SK-N-SH treated with all-trans-retinoic acid at 6 μM for 48 hours (cell line): ENCODE data around the gene KIAA0408.

Experiments used
- CSDC2 ChIP-seq: fragments of 250-450 bp; sonication (Bioruptor Pico); IDR thresholded peaks from 2 replicates; pipeline ENCODE4 v1.5.0; 2020; ENCODE audit warnings: mild to moderate bottlenecking, moderate library complexity
- CSRNP3 ChIP-seq: fragments of 250-450 bp; sonication (Bioruptor Pico); IDR thresholded peaks from 2 replicates; pipeline ENCODE4 v1.5.1; 2021; ENCODE audit warnings: mild to moderate bottlenecking, moderate library complexity
- ESRRG ChIP-seq: fragments of 250-450 bp; sonication (Bioruptor Pico); IDR thresholded peaks from 2 replicates; pipeline ENCODE4 v1.6.1; 2021; ENCODE audit warnings: mild to moderate bottlenecking
- GLIS3 ChIP-seq: fragments of 250-450 bp; sonication (Bioruptor Pico); IDR thresholded peaks from 2 replicates; pipeline ENCODE4 v1.5.0; 2020; ENCODE audit warnings: mild to moderate bottlenecking, moderate library complexity
- OSR1 ChIP-seq: fragments of 250-450 bp; sonication (Bioruptor Pico); IDR thresholded peaks from 2 replicates; pipeline ENCODE4 v1.8.0; 2022; ENCODE audit warnings: moderate library complexity, mild to moderate bottlenecking, inconsistent platforms
- PATZ1 ChIP-seq: fragments of 250-450 bp; sonication (Bioruptor Pico); IDR thresholded peaks from 2 replicates; pipeline ENCODE4 v1.8.0; 2020; ENCODE audit warnings: mild to moderate bottlenecking, moderate library complexity, borderline replicate concordance
- TOX ChIP-seq: fragments of 250-450 bp; sonication (Bioruptor Pico); IDR thresholded peaks from 2 replicates; pipeline ENCODE4 v1.8.0; 2021; ENCODE audit warnings: mild to moderate bottlenecking, moderate library complexity, borderline replicate concordance
- TSHZ2 ChIP-seq: fragments of 250-450 bp; sonication (Bioruptor Pico); IDR thresholded peaks from 2 replicates; pipeline ENCODE4 v1.5.0; 2020; ENCODE audit warnings: mild to moderate bottlenecking, moderate library complexity
- ZC3H10 ChIP-seq: fragments of 250-450 bp; sonication (Bioruptor Pico); IDR thresholded peaks from 2 replicates; pipeline ENCODE4 v1.5.1; 2021; ENCODE audit warnings: mild to moderate bottlenecking, moderate library complexity
- ZFP30 ChIP-seq: fragments of 450-650 bp; formaldehyde crosslinking; IDR thresholded peaks from 2 replicates; pipeline ENCODE4 v1.5.0; 2022; ENCODE audit warnings: mild to moderate bottlenecking, moderate library complexity
- ZNF70 ChIP-seq: fragments of 450-650 bp; formaldehyde crosslinking; IDR thresholded peaks from 2 replicates; pipeline ENCODE4 v1.5.0; 2020; ENCODE audit warnings: mild to moderate bottlenecking, moderate library complexity
- ZNF8 ChIP-seq: fragments of 450-650 bp; formaldehyde crosslinking; IDR thresholded peaks from 2 replicates; pipeline ENCODE4 v1.5.0; 2020; ENCODE audit warnings: mild to moderate bottlenecking, moderate library complexity
- TF ChIP-seq, protein P1 (sequence below): fragments of 250-450 bp; sonication (Bioruptor Pico); IDR thresholded peaks from 2 replicates; pipeline ENCODE4 v1.8.0; 2021; ENCODE audit warnings: low read depth, mild to moderate bottlenecking, moderate library complexity, borderline replicate concordance
- TF ChIP-seq, protein P2 (sequence below): fragments of 250-450 bp; sonication (Bioruptor Pico); IDR thresholded peaks from 2 replicates; pipeline ENCODE4 v1.5.1; 2020; ENCODE audit warnings: low read depth, mild to moderate bottlenecking, moderate library complexity

GRCh38 chr6:127457456-127458064 lies 1.6 kb downstream of the KIAA0408 start:
- TF ChIP-seq OSR1 (CRISPR knock-in tag), result no peak
- no peak for TF ChIP-seq CSDC2 (CRISPR knock-in tag)
- TF ChIP-seq PATZ1 (CRISPR knock-in tag), result no peak
- TF ChIP-seq ESRRG, result no peak
- TF ChIP-seq, protein P1, sequence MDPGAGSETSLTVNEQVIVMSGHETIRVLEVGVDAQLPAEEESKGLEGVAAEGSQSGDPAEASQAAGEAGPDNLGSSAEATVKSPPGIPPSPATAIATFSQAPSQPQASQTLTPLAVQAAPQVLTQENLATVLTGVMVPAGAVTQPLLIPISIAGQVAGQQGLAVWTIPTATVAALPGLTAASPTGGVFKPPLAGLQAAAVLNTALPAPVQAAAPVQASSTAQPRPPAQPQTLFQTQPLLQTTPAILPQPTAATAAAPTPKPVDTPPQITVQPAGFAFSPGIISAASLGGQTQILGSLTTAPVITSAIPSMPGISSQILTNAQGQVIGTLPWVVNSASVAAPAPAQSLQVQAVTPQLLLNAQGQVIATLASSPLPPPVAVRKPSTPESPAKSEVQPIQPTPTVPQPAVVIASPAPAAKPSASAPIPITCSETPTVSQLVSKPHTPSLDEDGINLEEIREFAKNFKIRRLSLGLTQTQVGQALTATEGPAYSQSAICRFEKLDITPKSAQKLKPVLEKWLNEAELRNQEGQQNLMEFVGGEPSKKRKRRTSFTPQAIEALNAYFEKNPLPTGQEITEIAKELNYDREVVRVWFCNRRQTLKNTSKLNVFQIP (CRISPR knock-in tag), result no peak
- no peak for TF ChIP-seq ZC3H10 (CRISPR knock-in tag)
- no peak for TF ChIP-seq TSHZ2
- TF ChIP-seq TOX, result no peak
- TF ChIP-seq GLIS3 (CRISPR knock-in tag), result no peak
- TF ChIP-seq ZFP30, result no peak
- TF ChIP-seq, protein P2, sequence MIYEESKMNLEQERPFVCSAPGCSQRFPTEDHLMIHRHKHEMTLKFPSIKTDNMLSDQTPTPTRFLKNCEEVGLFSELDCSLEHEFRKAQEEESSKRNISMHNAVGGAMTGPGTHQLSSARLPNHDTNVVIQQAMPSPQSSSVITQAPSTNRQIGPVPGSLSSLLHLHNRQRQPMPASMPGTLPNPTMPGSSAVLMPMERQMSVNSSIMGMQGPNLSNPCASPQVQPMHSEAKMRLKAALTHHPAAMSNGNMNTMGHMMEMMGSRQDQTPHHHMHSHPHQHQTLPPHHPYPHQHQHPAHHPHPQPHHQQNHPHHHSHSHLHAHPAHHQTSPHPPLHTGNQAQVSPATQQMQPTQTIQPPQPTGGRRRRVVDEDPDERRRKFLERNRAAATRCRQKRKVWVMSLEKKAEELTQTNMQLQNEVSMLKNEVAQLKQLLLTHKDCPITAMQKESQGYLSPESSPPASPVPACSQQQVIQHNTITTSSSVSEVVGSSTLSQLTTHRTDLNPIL, result no peak
- no peak for TF ChIP-seq ZNF8 (CRISPR knock-in tag)
- TF ChIP-seq CSRNP3 (CRISPR knock-in tag), result no peak
- no peak for TF ChIP-seq ZNF70 (CRISPR knock-in tag)
